WERI-Rb-1 (cell line): ENCODE results near the gene HERC4.

Experiments
- DNase-seq: peaks from one replicate; pipeline ENCODE4 v3.0.0-alpha.2; 2020
- H3K27ac ChIP-seq: fragments of 250-450 bp; sonication (Bioruptor Pico); 2 replicates; pipeline ENCODE4 v1.5.1; 2020; ENCODE audit warnings: mild to moderate bottlenecking, moderate library complexity
- H3K27me3 ChIP-seq: fragments of 250-450 bp; sonication (Bioruptor Pico); 2 replicates; pipeline ENCODE4 v1.5.1; 2021; ENCODE audit warnings: mild to moderate bottlenecking, low read depth, moderate library complexity; ENCODE audit not compliant: insufficient read depth, severe bottlenecking
- H3K36me3 ChIP-seq: fragments of 250-450 bp; sonication (Bioruptor Pico); 2 replicates; pipeline ENCODE4 v1.5.1; 2020; ENCODE audit warnings: mild to moderate bottlenecking, moderate library complexity
- H3K4me3 ChIP-seq: 2 replicates; pipeline ENCODE4 v1.5.1; 2011; ENCODE audit warnings: low read depth, mild to moderate bottlenecking, control low read depth, low read length
- H3K9me3 ChIP-seq: fragments of 250-450 bp; sonication (Bioruptor Pico); 2 replicates; pipeline ENCODE4 v1.5.1; 2021; ENCODE audit warnings: mild to moderate bottlenecking, moderate library complexity; ENCODE audit not compliant: severe bottlenecking
- CTCF ChIP-seq: IDR thresholded peaks from 2 replicates; pipeline ENCODE4 v1.5.1; 2011; ENCODE audit warnings: low read depth, mild to moderate bottlenecking, control low read depth, inconsistent platforms, low read length

HERC4 gene

GRCh38 chr10:68099736-68100135, 24.7 kb upstream of the HERC4 start:
- Histone ChIP-seq H3K4me3 (no peak overlapping the region), H3K27me3 (no peaks in the 10 kb centered on the region), H3K36me3 (no peaks in the 10 kb centered on the region), H3K27ac (no peak overlapping the region), H3K9me3 (no peaks in the 10 kb centered on the region)
- TF ChIP-seq CTCF = no peak
- DNase-seq = no peak

GRCh38 chr10:68096913-68097516, 21.9 kb upstream of the HERC4 start:
- DNase-seq = no peak
- H3K27ac ChIP-seq = no peak overlapping the region
- H3K36me3 ChIP-seq = no peaks in the 10 kb centered on the region
- no peak for TF ChIP-seq CTCF
- no peaks in the 10 kb centered on the region for H3K9me3 ChIP-seq
- H3K4me3 ChIP-seq = no peak overlapping the region
- H3K27me3 ChIP-seq = no peaks in the 10 kb centered on the region

- no peaks in the 10 kb centered on the region for H3K27me3 ChIP-seq
- no peaks in the 10 kb centered on the region for H3K9me3 ChIP-seq
- no peak for DNase-seq
- H3K27ac ChIP-seq = no peak overlapping the region
- H3K4me3 ChIP-seq = no peak overlapping the region
- no peak for TF ChIP-seq CTCF
- no peaks in the 10 kb centered on the region for H3K36me3 ChIP-seq
These were observed 20.1 kb upstream of the HERC4 start for GRCh38 chr10:68095153-68095552.

- DNase-seq = no peak
- H3K4me3 ChIP-seq = no peak overlapping the region
- H3K27me3 ChIP-seq = no peaks in the 10 kb centered on the region
- no peaks in the 10 kb centered on the region for H3K9me3 ChIP-seq
- no peak for TF ChIP-seq CTCF
- H3K27ac ChIP-seq = no peak overlapping the region
- H3K36me3 ChIP-seq = no peaks in the 10 kb centered on the region
These were observed 17.4 kb upstream of the HERC4 start for GRCh38 chr10:68092512-68092911.

- H3K36me3 ChIP-seq = no peaks in the 10 kb centered on the region
- no peak for TF ChIP-seq CTCF
- H3K9me3 ChIP-seq = no peaks in the 10 kb centered on the region
- H3K4me3 ChIP-seq = no peak overlapping the region
- no peaks in the 10 kb centered on the region for H3K27me3 ChIP-seq
- DNase-seq = no peak
- H3K27ac ChIP-seq = no peak overlapping the region
These were observed 15.5 kb upstream of the HERC4 start for GRCh38 chr10:68090586-68090985.

GRCh38 chr10:68088740-68089139, 13.7 kb upstream of the HERC4 start:
- H3K9me3 ChIP-seq = no peaks in the 10 kb centered on the region
- H3K4me3 ChIP-seq = no peak overlapping the region
- no peaks in the 10 kb centered on the region for H3K27me3 ChIP-seq
- DNase-seq = no peak
- no peak overlapping the region for H3K27ac ChIP-seq
- no peaks in the 10 kb centered on the region for H3K36me3 ChIP-seq
- no peak for TF ChIP-seq CTCF
